Midbrain (tissue), 1 donor: ENCODE measurements around the gene SLC9B2.
"Not testable (repeated sequence)": the region's sequence is repeated elsewhere in the genome, so short reads cannot be mapped to it uniquely, and the experiment has no call there.

Source experiments
- DNase-seq: peaks from one replicate; lab custom pipeline; 2025; lab: John Stamatoyannopoulos, UW

The SLC9B2 gene

GRCh38 chr4:103019308-103020124 lies 57.0 kb downstream of the SLC9B2 start, which contains the start of gene SLC9B1:
SLC9B1 (minus strand) TSS chr4:103019705; CDS start chr4:102991711, 27,994 bp downstream.
- peak; percentile 87 for DNase-seq

- no peak for DNase-seq
Observed at GRCh38 chr4:103018391-103019307, 57.9 kb downstream of the SLC9B2 start.

GRCh38 chr4:103012551-103012950 lies 64.0 kb downstream of the SLC9B2 start:
- DNase-seq: no peak

- DNase-seq: peak; percentile 46
Observed at GRCh38 chr4:103012060-103012459, 64.5 kb downstream of the SLC9B2 start.

- DNase-seq: no peak
Observed at GRCh38 chr4:103011378-103012025, 65.1 kb downstream of the SLC9B2 start.

- no peak for DNase-seq
Observed at GRCh38 chr4:103010804-103011203, 65.8 kb downstream of the SLC9B2 start.

GRCh38 chr4:103008875-103009729 lies 67.5 kb downstream of the SLC9B2 start:
- peak; percentile 81 for DNase-seq

- DNase-seq: no peak
Observed at GRCh38 chr4:103002551-103002950, 74.0 kb downstream of the SLC9B2 start.

- no peak for DNase-seq
Observed at GRCh38 chr4:102994803-102995202, 81.8 kb downstream of the SLC9B2 start.

GRCh38 chr4:102993985-102994384 lies 82.6 kb downstream of the SLC9B2 start:
- DNase-seq: not testable (repeated sequence)

GRCh38 chr4:102988429-102989020 lies 88.0 kb downstream of the SLC9B2 start:
- no peak for DNase-seq

- no peak for DNase-seq
Observed at GRCh38 chr4:102981005-102981404, 95.6 kb downstream of the SLC9B2 start.
